Activated CD4-positive, alpha-beta memory T cell treated with anti-CD3 and anti-CD28 coated beads for 36 hours (primary cell): ENCODE results near the gene RBM3. TPM values are rescaled to one million over a fixed set of nuclear protein-coding genes. Genes with fewer than 3 reads are reported as not detected.

Source experiments
- total RNA-seq, 2 experiments: library from RNA; stranded (reverse); gene quantifications; one replicate each; pipeline ENCODE4 v1.2.3, GENCODE V29; 2021

Gene RBM3
- total RNA-seq, 2 experiments from 2014 or later: 191 to 197 TPM

Other genes with a start within 250 kb of the RBM3 start
- not detected for gene SSX3, start 217.8 kb upstream of the RBM3 start, total RNA-seq
- gene SSX4, start 190.9 kb upstream of the RBM3 start, total RNA-seq: not detected
- gene SSX4B, start 162.5 kb upstream of the RBM3 start, total RNA-seq: not detected
- gene SLC38A5, start 104.2 kb upstream of the RBM3 start, total RNA-seq: 10 to 100 TPM; 70.7 to 73.0 TPM
- gene FTSJ1, start 98.3 kb upstream of the RBM3 start, total RNA-seq: 10 to 100 TPM; 62.8 to 73.9 TPM
- gene PORCN, start 65.5 kb upstream of the RBM3 start, total RNA-seq: 1 to 10 TPM; 7.1 to 7.7 TPM
- 100 to 1,000 TPM; 149 to 150 TPM for gene EBP, start 52.7 kb upstream of the RBM3 start, total RNA-seq
- 10 to 100 TPM; 13.5 to 16.2 TPM for gene TBC1D25, start 34.8 kb upstream of the RBM3 start, total RNA-seq
- gene WDR13, start 23.0 kb downstream of the RBM3 start, total RNA-seq: 10 to 100 TPM; 45.8 to 54.8 TPM
- 10 to 100 TPM; 95.2 to 99.6 TPM for gene WAS, start 109.3 kb downstream of the RBM3 start, total RNA-seq
- 10 to 100 TPM; 32.3 to 35.6 TPM for gene SUV39H1, start 122.2 kb downstream of the RBM3 start, total RNA-seq
- gene GLOD5, start 187.3 kb downstream of the RBM3 start, total RNA-seq: not detected
- not detected for gene GATA1, start 212.1 kb downstream of the RBM3 start, total RNA-seq
- gene HDAC6, start 227.6 kb downstream of the RBM3 start, total RNA-seq: 10 to 100 TPM; 71.8 to 81.9 TPM